G401 (cell line): ENCODE data around the gene CLPX. TPM values are rescaled to one million over a fixed set of nuclear protein-coding genes. Genes with fewer than 3 reads are reported as not detected.
"Not testable (repeated sequence)": the region's sequence is repeated elsewhere in the genome, so short reads cannot be mapped to it uniquely, and the experiment has no call there.

Experiments used
- DNase-seq: peaks from one replicate; pipeline ENCODE4 v3.0.0-alpha.2; 2015; ENCODE audit warnings: low spot score
- in situ Hi-C: cut with HindIII; loops from 2 replicates; pipeline ENCODE4 v1.10.0; 2016; ENCODE audit warnings: low sequenced_read_pairs, mixed read lengths
- total RNA-seq: library from RNA; depleted of rRNA; stranded (reverse); fragments of >200 nt; shearing (Covaris generic); gene quantifications from 2 replicates; pipeline ENCODE4 v1.2.3, GENCODE V29; 2014; rRNA removed

CLPX gene
- total RNA-seq, 1 experiment from 2014 or later: 29.8 TPM

- no peak for DNase-seq
- in situ Hi-C loops: no loop called here
Measured at GRCh38 chr15:65115542-65115941, 69.6 kb downstream of the CLPX start.

GRCh38 chr15:65115086-65115485 is 70.1 kb downstream of the CLPX start, which contains the start of gene UBAP1L:
TSS of gene UBAP1L (minus strand) at chr15:65115200. CDS start at chr15:65106215, 8,985 bp downstream.
- DNase-seq: peak; percentile 18
- in situ Hi-C loops: no loop called here

GRCh38 chr15:65110676-65111292 is 74.4 kb downstream of the CLPX start:
- DNase-seq: no peak
- in situ Hi-C loops: no loop called here

- DNase-seq: no peak
- in situ Hi-C loops: no loop called here
Measured at GRCh38 chr15:65106011-65106590, 79.0 kb downstream of the CLPX start.

GRCh38 chr15:65105038-65105437 is 80.1 kb downstream of the CLPX start:
- no peak for DNase-seq
- in situ Hi-C loops: no loop called here

GRCh38 chr15:65102912-65103311 is 82.2 kb downstream of the CLPX start:
- DNase-seq: no peak
- in situ Hi-C loops: no loop called here

- in situ Hi-C loops: no loop called here
- no peak for DNase-seq
Measured at GRCh38 chr15:65101891-65102708, 83.0 kb downstream of the CLPX start.

- in situ Hi-C loops: no loop called here
- DNase-seq: peak; percentile 76
Measured at GRCh38 chr15:65101411-65101890, 83.7 kb downstream of the CLPX start.

GRCh38 chr15:65100442-65100841 is 84.7 kb downstream of the CLPX start:
- in situ Hi-C loops: no loop called here
- DNase-seq: no peak

GRCh38 chr15:65099801-65100200 is 85.3 kb downstream of the CLPX start:
- DNase-seq, in situ Hi-C loops: not testable (repeated sequence)

- no peak for DNase-seq
- in situ Hi-C loops: no loop called here
Measured at GRCh38 chr15:65099336-65099735, 85.8 kb downstream of the CLPX start.

Other genes starting within 250 kb of the CLPX start
- 111 and 115 TPM in 2 replicates for gene SPG21, start 195.4 kb downstream of the CLPX start, total RNA-seq
- 34.2 and 99.1 TPM in 2 replicates for gene MTFMT, start 155.7 kb downstream of the CLPX start, total RNA-seq
- gene SLC51B, start 140.0 kb downstream of the CLPX start, total RNA-seq: not detected in 2 replicates
- gene RASL12, start 117.4 kb downstream of the CLPX start, total RNA-seq: not detected in 2 replicates
- gene KBTBD13, start 108.6 kb downstream of the CLPX start, total RNA-seq: 0.37 TPM in 1 of 2 replicates, not detected in the other
- 0.24 and 0.25 TPM in 2 replicates for gene UBAP1L, start 70.1 kb downstream of the CLPX start, total RNA-seq
- 29.5 and 32.9 TPM in 2 replicates for gene PDCD7, start 51.5 kb downstream of the CLPX start, total RNA-seq
- gene CILP, start 26.1 kb upstream of the CLPX start, total RNA-seq: not detected in 2 replicates
- 6.2 and 6.3 TPM in 2 replicates for gene PARP16, start 101.5 kb upstream of the CLPX start, total RNA-seq
- gene RNU5A-1, start 110.7 kb upstream of the CLPX start, total RNA-seq: not detected in 2 replicates
- not detected in 2 replicates for gene RNU5B-1, start 119.3 kb upstream of the CLPX start, total RNA-seq
- 7.9 and 20.1 TPM in 2 replicates for gene IGDCC3, start 192.7 kb upstream of the CLPX start, total RNA-seq
- gene IGDCC4, start 237.6 kb upstream of the CLPX start, total RNA-seq: 2.5 and 3.0 TPM in 2 replicates